RWPE1 (cell line): ENCODE measurements around the gene SPR.
A peak's percentile ranks its signal among the peaks of the same experiment; 100 is the strongest.

Experiments used
- CTCF ChIA-PET: fragments of 350-600 bp; sonication (Branson Sonifier 250); formaldehyde crosslinking; extraction: SDS; loops from one replicate; lab custom pipeline; 2021; lab: Yijun Ruan, JAX
- POLR2A ChIA-PET: fragments of 400-600 bp; formaldehyde crosslinking; extraction: SDS; loops from one replicate; lab custom pipeline; 2020; ENCODE audit warnings: antibody characterized with exemption; ENCODE audit not compliant: low non-redundant PET; lab: Yijun Ruan, JAX
- DNase-seq: peaks from one replicate; pipeline ENCODE4 v3.0.0; 2012; ENCODE audit warnings: low spot score
- H3K27ac ChIP-seq: fragments of 450-650 bp; 2 replicates; pipeline ENCODE4 v1.5.1; 2017
- TF ChIP-seq, protein P1 (sequence below): fragments of 450-650 bp; conservative IDR thresholded peaks from 2 replicates; pipeline ENCODE4 v1.5.1; 2017; ENCODE audit warnings: low read depth, mild to moderate bottlenecking

Gene SPR

DNA sequence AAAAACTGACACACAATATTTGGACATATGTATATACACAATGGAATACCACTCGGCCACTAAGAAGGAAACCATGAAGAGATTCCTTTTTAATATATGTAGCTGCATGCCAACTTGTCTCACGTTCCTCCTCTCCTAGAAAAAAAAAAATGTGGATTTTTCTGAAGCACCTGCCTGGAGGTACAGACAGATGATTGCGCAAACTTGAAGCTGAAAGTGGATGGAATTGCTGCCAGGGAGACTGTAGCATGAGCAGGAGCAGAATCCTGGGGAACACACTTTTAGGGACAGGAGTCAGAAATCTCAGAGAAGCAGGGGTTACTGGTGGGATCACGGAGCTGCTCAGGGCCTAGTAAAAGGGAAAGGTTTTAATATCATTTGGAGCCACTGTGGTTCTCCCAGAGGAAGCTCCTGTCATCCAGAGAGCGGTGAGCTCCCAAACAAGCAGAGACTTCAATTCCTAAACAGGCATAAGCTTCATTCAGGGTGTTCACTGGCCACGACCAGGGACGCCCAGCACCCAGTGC is 640 bp upstream of the SPR start:
- peak overlapping the region; percentile 87 for H3K27ac ChIP-seq
- CTCF ChIA-PET = interaction anchor here (0.6 to 2.0 kb wide), 4 partner anchors 31 to 107 kb away, joined by 3 to 10 read pairs (median 3); partner anchors contain the start of gene EMX1
- TF ChIP-seq, protein P1, sequence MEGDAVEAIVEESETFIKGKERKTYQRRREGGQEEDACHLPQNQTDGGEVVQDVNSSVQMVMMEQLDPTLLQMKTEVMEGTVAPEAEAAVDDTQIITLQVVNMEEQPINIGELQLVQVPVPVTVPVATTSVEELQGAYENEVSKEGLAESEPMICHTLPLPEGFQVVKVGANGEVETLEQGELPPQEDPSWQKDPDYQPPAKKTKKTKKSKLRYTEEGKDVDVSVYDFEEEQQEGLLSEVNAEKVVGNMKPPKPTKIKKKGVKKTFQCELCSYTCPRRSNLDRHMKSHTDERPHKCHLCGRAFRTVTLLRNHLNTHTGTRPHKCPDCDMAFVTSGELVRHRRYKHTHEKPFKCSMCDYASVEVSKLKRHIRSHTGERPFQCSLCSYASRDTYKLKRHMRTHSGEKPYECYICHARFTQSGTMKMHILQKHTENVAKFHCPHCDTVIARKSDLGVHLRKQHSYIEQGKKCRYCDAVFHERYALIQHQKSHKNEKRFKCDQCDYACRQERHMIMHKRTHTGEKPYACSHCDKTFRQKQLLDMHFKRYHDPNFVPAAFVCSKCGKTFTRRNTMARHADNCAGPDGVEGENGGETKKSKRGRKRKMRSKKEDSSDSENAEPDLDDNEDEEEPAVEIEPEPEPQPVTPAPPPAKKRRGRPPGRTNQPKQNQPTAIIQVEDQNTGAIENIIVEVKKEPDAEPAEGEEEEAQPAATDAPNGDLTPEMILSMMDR = no peak
- DNase-seq = no peak
- POLR2A ChIA-PET = no interaction called here

DNA sequence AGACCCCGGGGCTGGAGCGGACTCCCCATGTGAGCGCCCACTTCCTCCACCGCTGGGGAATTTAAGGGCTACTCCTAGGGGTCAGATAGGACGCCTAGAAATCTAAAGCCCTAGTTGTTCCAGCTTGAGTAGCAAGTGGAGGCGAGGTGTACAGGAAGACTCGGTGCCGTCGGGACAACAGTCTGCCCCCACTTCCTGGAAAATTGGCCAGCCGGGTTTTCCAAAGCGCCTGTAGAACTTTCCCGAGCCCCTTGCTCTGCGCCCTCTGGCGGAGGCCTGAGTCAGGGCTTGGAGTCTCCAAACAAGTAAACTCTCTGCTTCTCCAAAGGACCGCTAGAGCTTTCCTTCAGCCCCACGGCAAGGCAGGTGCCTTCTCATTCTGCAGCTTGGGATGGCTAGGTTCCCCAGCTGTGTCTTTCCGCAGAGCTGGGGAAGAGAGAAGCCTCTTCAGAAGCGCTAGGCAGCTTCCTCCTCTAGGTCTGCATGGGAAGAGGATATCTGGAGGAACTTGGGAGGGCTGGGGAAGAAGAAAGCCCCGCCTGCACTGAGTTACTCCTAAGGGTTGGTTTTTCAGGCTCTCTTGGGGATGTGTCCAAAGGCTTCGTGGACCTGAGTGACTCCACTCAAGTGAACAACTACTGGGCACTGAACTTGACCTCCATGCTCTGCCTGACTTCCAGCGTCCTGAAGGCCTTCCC is 681 bp downstream of the SPR start:
- peak; percentile 81 for DNase-seq
- CTCF ChIA-PET = interaction anchor here (0.5 to 2.0 kb wide), 21 partner anchors 17 to 1357 kb away, joined by 3 to 13 read pairs (median 4); partner anchors contain the start of gene EMX1
- H3K27ac ChIP-seq = peak overlapping the region; percentile 87
- TF ChIP-seq, protein P1 = peak; percentile 92
- POLR2A ChIA-PET = no interaction called here

DNA sequence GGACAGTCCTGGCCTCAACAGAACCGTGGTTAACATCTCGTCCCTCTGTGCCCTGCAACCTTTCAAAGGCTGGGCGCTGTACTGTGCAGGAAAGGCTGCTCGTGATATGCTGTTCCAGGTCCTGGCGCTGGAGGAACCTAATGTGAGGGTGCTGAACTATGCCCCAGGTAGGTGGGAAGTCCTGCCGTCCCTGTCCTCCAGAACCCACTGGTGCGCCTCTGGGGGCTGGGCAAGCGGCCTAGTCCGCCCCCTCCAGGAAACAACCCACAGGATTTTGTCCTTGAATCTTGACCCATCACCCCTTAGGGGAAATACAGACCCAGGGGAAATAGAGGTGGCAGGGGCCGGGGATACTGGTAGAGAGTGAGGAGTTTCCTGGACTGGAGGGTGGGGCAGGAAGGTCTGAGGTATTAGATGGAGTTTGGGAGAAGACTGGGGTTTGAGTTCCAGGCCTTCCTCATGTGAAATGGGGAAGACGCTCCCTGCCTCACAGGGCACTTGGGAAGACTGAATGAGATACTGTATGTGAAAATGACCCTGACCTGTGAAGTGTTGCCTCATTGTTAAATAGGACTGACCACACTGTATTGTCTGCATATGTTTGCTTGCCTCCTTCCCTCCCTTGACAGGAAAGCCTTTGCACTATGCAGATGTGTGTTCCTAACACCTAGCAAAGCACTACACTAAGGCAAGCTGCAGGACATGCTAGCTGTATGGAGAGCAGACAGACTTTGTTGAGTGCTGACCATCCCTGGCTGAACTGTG is 1.4 kb downstream of the SPR start:
- CTCF ChIA-PET = interaction anchor here (0.6 to 2.0 kb wide), 14 partner anchors 18 to 1358 kb away, joined by 3 to 13 read pairs (median 6); partner anchors contain the start of gene EMX1
- H3K27ac ChIP-seq = no peak overlapping the region; the same call in 1 of the 2 replicates
- DNase-seq = no peak
- TF ChIP-seq, protein P1 = no peak
- POLR2A ChIA-PET = no interaction called here

DNA sequence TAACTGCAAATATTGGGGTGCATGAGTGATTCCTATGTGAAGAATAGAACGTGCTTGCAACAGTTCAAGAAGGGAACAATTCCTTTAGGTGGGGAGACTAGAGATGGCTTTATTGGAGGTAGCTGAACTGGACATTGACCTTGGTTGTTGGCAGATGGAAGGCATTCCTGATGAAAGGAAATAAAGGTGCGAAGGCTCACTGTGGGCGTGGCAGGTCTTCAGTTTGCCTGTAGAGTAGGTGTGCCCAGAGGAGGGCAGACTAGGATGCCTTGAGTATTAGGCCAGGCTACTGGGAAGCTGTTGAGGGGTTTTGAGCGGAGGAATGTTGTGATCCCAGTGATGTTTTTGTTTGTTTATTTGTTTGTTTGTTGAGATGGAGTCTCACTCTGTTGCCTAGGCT is 2.8 kb downstream of the SPR start:
- CTCF ChIA-PET = interaction anchor here (1.2 kb wide), 1 partner anchor 84 kb away, joined by 4 read pairs; no protein-coding TSS in a partner anchor
- no peak overlapping the region for H3K27ac ChIP-seq
- TF ChIP-seq, protein P1 = no peak
- POLR2A ChIA-PET = no interaction called here
- no peak for DNase-seq

DNA sequence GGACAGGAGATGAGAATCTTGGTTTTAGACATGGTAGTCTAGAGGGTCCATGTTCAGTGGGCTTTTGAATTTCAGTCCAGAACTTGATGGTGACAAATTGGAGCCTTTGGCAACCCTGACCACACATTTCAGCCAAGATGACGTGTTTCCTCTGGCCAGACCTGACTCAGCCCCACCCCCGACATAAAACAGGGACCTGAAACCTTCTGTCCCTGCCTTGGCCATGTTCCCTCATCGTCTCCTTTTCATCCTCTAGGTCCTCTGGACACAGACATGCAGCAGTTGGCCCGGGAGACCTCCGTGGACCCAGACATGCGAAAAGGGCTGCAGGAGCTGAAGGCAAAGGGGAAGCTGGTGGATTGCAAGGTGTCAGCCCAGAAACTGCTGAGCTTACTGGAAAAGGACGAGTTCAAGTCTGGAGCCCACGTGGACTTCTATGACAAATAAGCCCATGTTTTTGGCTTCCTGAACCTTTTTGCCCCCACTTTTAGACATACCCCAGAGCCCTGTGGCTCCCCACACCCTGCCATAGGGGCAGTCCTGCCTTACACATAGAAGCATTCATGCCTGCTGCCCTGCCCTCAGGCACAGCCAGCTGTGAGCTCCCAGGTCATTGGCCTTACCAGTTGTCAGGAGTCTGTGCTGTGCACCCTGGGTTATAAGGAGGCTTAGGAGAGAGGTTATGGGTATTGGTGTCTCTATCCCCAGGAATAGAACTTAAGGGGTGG is 4.0 kb downstream of the SPR start:
- CTCF ChIA-PET = interaction anchor here (0.5 to 4.5 kb wide), 6 partner anchors 36 to 785 kb away, joined by 3 to 32 read pairs (median 6); no protein-coding TSS in a partner anchor
- TF ChIP-seq, protein P1 = no peak
- POLR2A ChIA-PET = no interaction called here
- DNase-seq = no peak
- H3K27ac ChIP-seq = no peak overlapping the region
